ENCODE data around the gene ZNF492. TPM values are rescaled to one million over a fixed set of nuclear protein-coding genes. Genes with fewer than 3 reads are reported as not detected.

ZNF492 gene
- total RNA-seq, 2 experiments from 2014 or later, result not detected

GRCh38 chr19:22609630-22610029, 24.5 kb upstream of the ZNF492 start:
- Histone ChIP-seq H3K4me2 (ENCODE audit: low read length) (no peak overlapping the region), H3K36me3 (ENCODE audit: insufficient read depth, low read length) (no peaks in the 10 kb centered on the region), H3K4me3 (ENCODE audit: low read depth, low read length, poor library complexity, severe bottlenecking) (no peak overlapping the region), H3K9me3 (ENCODE audit: low read length) (no peaks in the 10 kb centered on the region), H3K79me2 (ENCODE audit: insufficient read depth, low read depth, low read length) (no peaks in the 10 kb centered on the region), H3K9me2 (ENCODE audit: insufficient read depth, low read length) (no peaks in the 10 kb centered on the region), H4K20me1 (ENCODE audit: insufficient read depth, low read length) (no peaks in the 10 kb centered on the region), H2AFZ (ENCODE audit: low read length) (no peak overlapping the region), H3K27ac (ENCODE audit: low read depth, low read length, poor library complexity, severe bottlenecking) (no peak overlapping the region), H3K4me1 (ENCODE audit: insufficient read depth, low read length, poor library complexity, severe bottlenecking) (no peaks in the 10 kb centered on the region)
- no TSS peak for BruUV-seq (replicated peaks)
- TF ChIP-seq EZH2phosphoT487 (IDR thresholded peaks at IDR 0.05; ENCODE audit: borderline replicate concordance, low read depth, low read length) (no peak), CTCF (conservative IDR thresholded peaks at IDR 0.05; ENCODE audit: low read length) (no peak)
- intact Hi-C loops (cut with micrococcal nuclease; ENCODE audit: unreplicated experiment), result no loop called here
- ChIA-PET POLR2A (no interaction called here), CTCF (ENCODE audit: unreplicated experiment) (no interaction called here)
- no peak for DNase-seq (ENCODE audit: low spot score)

- no peaks in the 10 kb centered on the region for H3K9me2 ChIP-seq (ENCODE audit: insufficient read depth, low read length)
- no peaks in the 10 kb centered on the region for H3K9me3 ChIP-seq (ENCODE audit: low read length)
- no peaks in the 10 kb centered on the region for H3K4me1 ChIP-seq (ENCODE audit: insufficient read depth, low read length, poor library complexity, severe bottlenecking)
- H3K79me2 ChIP-seq (ENCODE audit: insufficient read depth, low read depth, low read length), result no peaks in the 10 kb centered on the region
- H3K4me2 ChIP-seq (ENCODE audit: low read length), result no peak overlapping the region
- ChIA-PET CTCF (ENCODE audit: unreplicated experiment) (no interaction called here), POLR2A (no interaction called here)
- no peak for DNase-seq (ENCODE audit: low spot score)
- H3K36me3 ChIP-seq (ENCODE audit: insufficient read depth, low read length), result no peaks in the 10 kb centered on the region
- TF ChIP-seq CTCF (conservative IDR thresholded peaks at IDR 0.05; ENCODE audit: low read length) (no peak), EZH2phosphoT487 (IDR thresholded peaks at IDR 0.05; ENCODE audit: borderline replicate concordance, low read depth, low read length) (no peak)
- BruUV-seq (replicated peaks), result no TSS peak
- no peak overlapping the region for H3K4me3 ChIP-seq (ENCODE audit: low read depth, low read length, poor library complexity, severe bottlenecking)
- no peak overlapping the region for H2AFZ ChIP-seq (ENCODE audit: low read length)
- no peak overlapping the region for H3K27ac ChIP-seq (ENCODE audit: low read depth, low read length, poor library complexity, severe bottlenecking)
- intact Hi-C loops (cut with micrococcal nuclease; ENCODE audit: unreplicated experiment), result no loop called here
- no peaks in the 10 kb centered on the region for H4K20me1 ChIP-seq (ENCODE audit: insufficient read depth, low read length)
Measured at GRCh38 chr19:22610121-22610520, 24.0 kb upstream of the ZNF492 start.

- no peak overlapping the region for H2AFZ ChIP-seq (ENCODE audit: low read length)
- intact Hi-C loops (cut with micrococcal nuclease; ENCODE audit: unreplicated experiment), result no loop called here
- TF ChIP-seq CTCF (conservative IDR thresholded peaks at IDR 0.05; ENCODE audit: low read length) (no peak), EZH2phosphoT487 (IDR thresholded peaks at IDR 0.05; ENCODE audit: borderline replicate concordance, low read depth, low read length) (no peak)
- H3K4me1 ChIP-seq (ENCODE audit: insufficient read depth, low read length, poor library complexity, severe bottlenecking), result no peaks in the 10 kb centered on the region
- no peak for DNase-seq (ENCODE audit: low spot score)
- H3K36me3 ChIP-seq (ENCODE audit: insufficient read depth, low read length), result no peaks in the 10 kb centered on the region
- ChIA-PET CTCF (ENCODE audit: unreplicated experiment) (no interaction called here), POLR2A (no interaction called here)
- no peaks in the 10 kb centered on the region for H3K9me2 ChIP-seq (ENCODE audit: insufficient read depth, low read length)
- no peak overlapping the region for H3K4me2 ChIP-seq (ENCODE audit: low read length)
- H3K27ac ChIP-seq (ENCODE audit: low read depth, low read length, poor library complexity, severe bottlenecking), result no peak overlapping the region
- no peak overlapping the region for H3K4me3 ChIP-seq (ENCODE audit: low read depth, low read length, poor library complexity, severe bottlenecking)
- no peaks in the 10 kb centered on the region for H4K20me1 ChIP-seq (ENCODE audit: insufficient read depth, low read length)
- no TSS peak for BruUV-seq (replicated peaks)
- no peaks in the 10 kb centered on the region for H3K9me3 ChIP-seq (ENCODE audit: low read length)
- H3K79me2 ChIP-seq (ENCODE audit: insufficient read depth, low read depth, low read length), result no peaks in the 10 kb centered on the region
Measured at GRCh38 chr19:22612316-22612715, 21.8 kb upstream of the ZNF492 start.
